ENCODE measurements around the gene DYNAP. TPM values are rescaled to one million over a fixed set of nuclear protein-coding genes. Genes with fewer than 3 reads are reported as not detected.

The DYNAP gene, protein sequence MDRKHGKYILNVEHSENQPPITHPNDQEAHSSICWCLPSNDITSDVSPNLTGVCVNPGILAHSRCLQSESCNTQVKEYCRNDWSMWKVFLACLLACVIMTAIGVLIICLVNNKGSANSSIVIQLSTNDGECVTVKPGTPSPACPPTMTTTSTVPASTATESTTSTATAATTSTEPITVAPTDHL
- total RNA-seq: not detected
- long read RNA-seq: 0 reads

DNA sequence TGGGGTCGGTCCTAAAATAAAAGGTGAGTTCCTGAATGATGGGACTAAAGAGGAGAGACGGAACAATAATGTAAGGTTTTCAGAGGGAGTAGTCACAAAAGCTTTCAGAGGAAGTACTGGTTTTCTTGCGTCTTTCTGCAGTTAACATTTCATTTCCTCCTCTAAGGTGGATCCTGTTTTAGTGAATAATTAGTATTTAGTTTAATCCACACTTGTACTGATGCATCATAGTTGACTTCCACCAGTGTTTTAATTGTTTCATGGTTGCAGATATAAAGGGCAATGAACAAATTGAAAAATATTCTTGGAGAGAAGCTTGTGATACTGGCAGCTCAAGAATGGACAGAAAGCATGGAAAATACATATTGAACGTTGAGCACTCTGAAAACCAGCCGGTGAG, at the start of gene DYNAP:
DYNAP (plus strand) TSS at position 301 of the 400 bp plus-strand sequence; CDS start at position 339, 38 bp downstream.
- ATAC-seq (no peak), DNase-seq (ENCODE audit: missing footprints) (no peak)
- intact Hi-C loops (cut with DNase I): no loop called here

DNA sequence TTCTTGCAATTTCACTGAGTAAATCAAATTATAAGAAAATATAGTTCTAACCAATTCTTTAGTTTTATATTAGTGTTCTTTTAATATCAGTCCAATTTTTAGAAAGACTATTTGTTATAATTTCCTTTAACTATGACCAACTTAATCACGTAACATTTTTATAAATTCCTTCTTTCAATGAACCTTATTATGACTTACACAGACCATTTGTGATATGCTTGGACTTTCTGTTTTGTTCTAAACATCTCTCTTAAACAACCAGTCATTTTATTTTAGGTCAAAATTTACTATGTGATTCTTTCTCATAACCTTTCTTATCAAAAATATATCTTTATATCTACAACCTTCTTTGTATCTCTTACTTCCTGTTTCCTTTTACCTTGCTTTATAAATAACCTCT, 39.5 kb upstream of the DYNAP start:
- intact Hi-C loops (cut with DNase I): no loop called here
- no peak for DNase-seq (ENCODE audit: missing footprints)
- no peak for ATAC-seq

DNA sequence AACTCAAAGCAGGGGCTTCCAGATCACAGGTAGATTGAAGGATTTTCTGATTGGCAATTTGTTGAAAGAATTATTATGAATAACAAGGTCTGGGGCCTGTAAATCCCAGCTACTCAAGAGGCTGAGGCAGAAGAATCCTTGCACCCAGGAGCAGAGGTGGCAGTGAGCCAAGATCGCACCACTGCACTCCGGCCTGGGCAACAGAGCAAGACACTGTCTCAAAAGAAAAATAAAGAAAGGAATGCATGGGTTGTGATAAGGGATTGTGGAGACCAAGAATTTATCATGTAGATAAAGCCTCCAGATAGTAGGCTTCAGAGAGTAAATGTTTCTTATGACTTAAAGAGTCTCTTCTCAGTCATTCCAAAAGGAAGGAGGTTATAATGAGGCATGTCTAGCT, 35.8 kb upstream of the DYNAP start:
- DNase-seq (ENCODE audit: missing footprints) (no peak), ATAC-seq (no peak)
- intact Hi-C loops (cut with DNase I): no loop called here

DNA sequence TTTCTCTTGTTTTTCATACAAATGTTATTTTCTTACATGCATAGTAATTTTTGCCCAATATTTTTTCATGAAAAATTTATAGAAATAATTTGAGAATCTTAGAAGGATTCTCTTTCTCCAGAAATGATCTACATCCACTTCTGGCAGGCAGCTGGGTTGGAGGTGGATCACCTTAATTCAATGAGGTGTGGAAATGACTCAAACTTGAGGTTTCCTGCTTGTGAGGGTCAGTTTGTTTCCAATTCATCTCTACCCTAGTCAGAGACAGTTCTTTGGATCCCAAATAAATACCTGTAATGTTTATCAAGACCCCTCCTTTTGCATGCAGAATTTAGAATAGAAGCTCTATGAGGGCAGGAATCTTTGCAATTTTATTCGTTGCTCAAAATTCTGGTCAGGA, 35.0 kb upstream of the DYNAP start:
- no peak for DNase-seq (ENCODE audit: missing footprints)
- no peak for ATAC-seq
- intact Hi-C loops (cut with DNase I): no loop called here

DNA sequence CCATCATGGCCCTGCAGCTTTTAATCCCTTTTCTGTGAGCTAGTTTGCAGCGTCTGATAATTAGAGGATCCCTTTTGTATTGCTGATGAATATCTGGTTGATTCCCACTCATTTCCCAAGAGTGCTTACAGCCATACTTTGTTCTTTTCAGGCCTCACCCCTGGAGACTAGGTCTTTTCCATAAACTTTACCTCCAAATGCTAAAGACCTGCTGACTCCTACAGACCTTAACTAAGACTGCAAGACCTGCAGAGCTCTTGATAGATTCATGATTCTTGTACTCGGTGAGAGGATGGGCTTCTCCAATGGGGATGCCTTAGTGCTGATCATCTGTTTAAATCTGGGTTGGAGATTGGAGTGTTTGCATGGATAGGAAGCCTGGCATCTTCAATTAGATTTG, 33.1 kb upstream of the DYNAP start:
- no peak for ATAC-seq
- intact Hi-C loops (cut with DNase I): no loop called here
- no peak for DNase-seq (ENCODE audit: missing footprints)

DNA sequence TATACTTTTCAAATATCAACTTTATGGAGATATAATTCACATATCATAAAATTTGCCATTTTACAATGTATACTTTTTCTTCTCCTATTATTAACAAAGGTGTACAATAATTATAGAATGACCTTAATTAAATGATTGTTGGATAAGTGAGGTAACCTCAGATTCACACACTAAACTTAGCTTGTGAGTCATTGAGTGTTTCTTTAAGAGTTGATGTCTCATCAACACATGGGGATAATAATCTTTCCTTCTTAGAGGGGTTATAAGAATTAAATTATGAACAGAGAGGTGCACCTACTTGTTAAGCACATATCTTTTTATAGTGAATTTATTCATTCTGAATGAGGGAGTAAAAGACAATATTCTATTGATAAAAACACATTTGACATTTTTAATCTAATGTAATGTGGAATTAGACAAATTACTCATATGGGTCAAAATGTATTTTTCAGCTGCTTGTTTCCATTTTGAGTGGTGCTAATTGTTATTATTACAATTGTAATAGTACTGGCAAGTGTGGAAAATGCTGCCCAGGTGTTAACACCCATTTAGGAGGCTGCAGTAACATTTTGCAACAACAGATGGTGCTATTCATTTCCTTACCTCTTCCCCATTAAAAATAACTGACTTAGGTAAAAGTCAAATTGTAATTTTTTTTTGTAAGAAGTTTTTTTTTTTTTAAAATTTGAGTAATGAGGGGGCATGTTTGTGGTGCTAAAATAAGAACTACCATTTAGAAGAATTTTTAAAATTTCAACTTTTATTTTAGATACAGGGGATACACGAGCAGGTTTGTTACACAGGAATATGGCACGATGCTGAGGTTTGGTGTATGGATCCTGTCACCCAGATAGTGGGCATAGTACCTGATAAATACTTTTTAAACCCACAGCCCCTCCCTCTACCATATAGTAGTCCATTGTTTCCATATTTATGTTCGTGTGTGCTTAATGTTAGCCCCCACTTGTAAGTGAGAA, 32.1 kb upstream of the DYNAP start:
- ATAC-seq: no peak
- no peak for DNase-seq (ENCODE audit: missing footprints)
- intact Hi-C loops (cut with DNase I): no loop called here

DNA sequence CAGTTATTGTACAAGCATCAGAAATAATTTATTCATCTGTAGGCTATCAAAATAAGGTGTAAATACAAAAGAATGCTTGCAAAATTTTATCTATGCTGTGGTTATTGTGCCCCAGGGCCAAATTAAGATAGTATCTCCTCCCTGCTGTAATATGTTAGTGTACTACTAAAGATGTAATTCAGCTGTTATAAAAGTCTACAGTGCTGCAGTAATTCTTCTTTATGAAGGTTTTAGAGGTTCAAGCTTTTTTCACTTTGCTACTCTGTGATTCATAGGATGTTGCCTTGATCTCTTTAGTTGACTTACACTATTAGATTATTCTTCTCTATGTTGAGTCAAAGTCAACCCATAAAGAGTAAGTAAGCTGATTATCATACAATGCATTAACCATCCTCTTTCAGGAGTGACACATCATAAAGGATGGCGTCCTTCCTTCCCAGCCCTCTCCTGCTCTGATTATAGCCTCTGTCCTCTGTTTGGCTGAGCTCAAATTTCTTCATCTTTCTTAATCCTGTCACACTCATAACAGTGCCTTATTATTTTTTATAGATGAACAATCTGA, 29.3 kb upstream of the DYNAP start:
- DNase-seq (ENCODE audit: missing footprints): no peak
- ATAC-seq: no peak
- intact Hi-C loops (cut with DNase I): loop anchor here (5.0 kb wide), 1 partner anchor 111 kb away; no protein-coding TSS in a partner anchor

DNA sequence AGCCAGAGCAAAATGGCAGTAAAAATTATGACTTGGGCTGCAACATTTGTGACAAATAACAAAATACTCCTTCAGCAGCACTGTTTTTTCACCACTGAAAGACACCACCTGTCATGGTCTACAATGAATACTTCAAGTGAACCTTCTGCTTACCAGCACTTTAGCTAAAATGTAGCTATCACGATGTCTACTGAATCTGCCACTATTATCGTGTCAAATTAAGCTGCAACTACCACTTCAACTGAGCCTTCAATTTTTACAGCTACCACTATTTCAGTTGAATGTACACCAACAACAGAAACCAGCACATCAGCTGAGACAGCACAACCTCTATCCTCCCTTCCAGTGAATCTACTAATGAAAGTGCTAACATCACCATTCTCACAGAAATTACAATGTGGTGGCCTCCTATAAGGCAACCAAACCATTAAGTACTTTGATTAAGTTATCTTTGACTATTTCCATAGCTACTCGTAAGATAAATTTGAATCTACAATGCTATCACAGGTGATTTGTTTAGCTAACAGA, 10.8 kb upstream of the DYNAP start:
- DNase-seq (ENCODE audit: missing footprints) (no peak), ATAC-seq (no peak)
- intact Hi-C loops (cut with DNase I): no loop called here

DNA sequence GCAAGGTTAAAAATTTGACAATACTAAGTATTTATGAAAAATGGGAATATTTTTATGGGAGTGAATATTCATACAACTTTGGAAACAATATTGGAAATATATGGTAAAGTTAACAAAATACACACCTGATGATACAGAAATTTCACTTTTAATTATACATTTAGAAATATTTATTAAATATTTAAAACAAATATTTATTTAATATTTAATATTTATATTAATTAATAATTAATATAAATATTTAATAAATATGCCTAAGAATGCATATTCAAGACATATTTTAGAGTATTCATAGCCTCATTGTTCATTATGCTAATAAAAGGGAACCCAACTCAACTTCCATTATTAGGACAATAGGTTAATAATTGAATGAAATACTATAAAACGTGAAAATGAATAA, 7.0 kb upstream of the DYNAP start:
- ATAC-seq (no peak), DNase-seq (ENCODE audit: missing footprints) (no peak)
- intact Hi-C loops (cut with DNase I): no loop called here

DNA sequence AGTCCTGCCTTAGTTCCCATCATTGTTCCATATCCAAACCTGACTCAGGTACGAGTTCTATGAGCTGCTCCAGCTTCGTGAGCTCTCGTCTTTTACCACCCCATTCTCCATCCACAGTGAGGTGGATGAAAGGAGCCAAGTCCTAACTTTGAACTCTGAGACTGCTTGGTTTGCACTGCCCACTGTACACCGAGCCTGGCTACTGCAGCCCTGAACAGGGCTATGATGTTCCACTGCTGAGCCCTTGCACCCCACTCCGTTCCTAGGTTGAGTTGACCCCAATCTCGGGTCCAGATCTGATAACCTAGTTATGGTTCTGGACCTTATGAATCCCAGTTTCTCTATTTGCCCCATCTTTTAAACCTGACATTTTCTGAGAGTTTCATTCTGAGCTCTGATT, 5.3 kb upstream of the DYNAP start:
- intact Hi-C loops (cut with DNase I): no loop called here
- no peak for ATAC-seq
- no peak for DNase-seq (ENCODE audit: missing footprints)

DNA sequence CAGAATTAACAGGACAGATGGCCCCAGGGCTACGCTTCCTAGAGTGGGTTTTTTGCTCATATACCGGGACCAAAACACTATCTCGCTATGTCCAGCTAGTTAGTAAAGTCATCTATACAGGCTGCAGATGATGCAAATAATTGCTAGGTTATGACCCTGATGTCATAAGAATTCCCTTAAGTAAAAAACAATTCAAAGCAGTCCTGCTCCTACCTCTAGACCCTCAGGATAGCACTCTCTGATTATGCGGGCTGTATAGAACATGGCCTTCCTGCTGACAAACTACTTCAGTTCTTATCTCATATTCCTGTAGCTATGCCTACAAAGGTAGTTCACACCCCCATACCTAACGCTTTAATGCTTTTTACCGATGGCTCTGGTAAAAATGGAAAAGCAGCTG, 13.2 kb downstream of the DYNAP start:
- no peak for DNase-seq (ENCODE audit: missing footprints)
- intact Hi-C loops (cut with DNase I): no loop called here
- ATAC-seq: no peak

DNA sequence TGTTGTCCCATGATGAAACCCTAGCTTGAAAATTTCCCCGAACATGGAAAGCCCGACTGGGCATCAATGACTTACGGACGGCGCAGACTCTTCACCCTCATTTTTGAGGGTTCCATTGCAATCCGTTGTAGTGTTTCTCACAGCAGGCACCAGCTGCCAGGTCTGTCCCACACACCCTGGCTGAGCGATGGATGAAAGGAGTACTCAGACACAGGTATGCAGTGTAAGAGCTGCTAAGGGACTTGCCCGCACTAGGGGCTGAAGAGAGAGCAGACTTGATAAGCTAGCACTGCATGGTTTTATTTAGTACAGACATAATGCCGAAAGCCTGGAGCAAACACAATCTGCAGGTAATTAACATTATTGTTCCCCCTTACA, 15.8 kb downstream of the DYNAP start:
- DNase-seq (ENCODE audit: missing footprints) (no peak), ATAC-seq (no peak)
- intact Hi-C loops (cut with DNase I): no loop called here

DNA sequence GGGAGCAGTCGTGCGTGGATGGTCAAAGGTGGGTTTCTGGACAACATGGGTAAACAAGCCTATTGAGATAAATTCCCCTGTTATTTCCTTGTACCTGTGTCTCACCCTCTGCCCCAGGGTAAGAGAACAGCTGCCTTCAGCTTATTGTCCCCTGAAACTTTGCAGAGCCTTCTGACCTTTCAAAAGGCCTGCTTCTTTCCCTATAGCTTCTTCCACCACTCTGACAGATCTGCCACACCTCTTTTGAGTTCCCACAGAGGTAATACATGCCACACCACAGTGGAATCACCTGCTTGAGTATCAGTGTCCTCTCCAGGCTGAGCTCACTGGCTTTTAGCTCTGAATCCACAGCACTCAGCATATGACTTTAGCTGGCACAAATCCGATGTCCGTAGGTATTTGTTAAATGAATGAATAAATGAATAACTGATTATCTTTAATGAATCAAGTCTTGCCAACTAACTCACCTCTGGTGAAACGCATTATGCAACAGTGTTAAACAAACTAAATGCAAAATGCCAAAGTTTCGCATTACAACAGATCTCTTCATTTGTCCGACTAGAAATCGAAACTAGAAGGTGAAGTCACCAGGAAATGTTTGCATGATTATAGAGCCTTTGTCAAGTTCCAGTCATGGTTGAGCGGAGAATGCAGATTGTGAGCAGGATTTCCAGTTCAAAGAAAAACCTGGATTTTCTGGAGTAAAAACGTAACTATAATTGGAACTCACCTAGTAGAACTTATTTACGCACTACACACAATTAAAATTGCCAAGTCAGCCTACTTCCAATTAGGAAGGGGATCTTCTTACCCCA, 16.4 kb downstream of the DYNAP start:
- DNase-seq (ENCODE audit: missing footprints) (no peak), ATAC-seq (no peak)
- intact Hi-C loops (cut with DNase I): no loop called here

DNA sequence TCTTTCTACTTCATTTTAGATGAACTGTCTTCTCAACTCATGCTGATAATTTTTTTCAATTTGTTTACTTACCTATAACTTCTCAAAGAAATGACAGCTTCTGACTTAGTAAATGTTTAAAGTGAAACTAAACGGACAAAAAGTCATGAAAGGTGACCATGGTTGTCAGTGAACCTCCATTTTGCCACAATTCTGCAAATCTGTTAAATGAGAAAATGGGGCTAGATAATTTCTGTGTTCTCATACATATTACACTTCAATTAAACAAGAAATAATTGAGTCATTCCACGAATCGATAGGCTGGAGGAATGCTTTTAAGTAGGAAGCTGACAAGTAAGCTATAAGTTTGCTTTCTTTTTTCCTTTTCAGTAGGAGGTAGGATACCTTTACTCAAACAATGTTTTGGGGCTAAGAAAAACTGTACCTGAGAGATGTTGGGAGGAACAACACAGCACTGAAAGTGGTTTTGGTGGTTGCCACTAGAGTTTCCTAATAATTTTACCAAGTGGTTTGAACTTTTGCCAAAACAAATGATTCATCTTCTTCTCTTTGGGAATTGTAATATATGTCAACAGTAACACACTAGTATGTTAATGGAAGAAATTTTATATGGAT, 17.1 kb downstream of the DYNAP start:
- ATAC-seq (no peak), DNase-seq (ENCODE audit: missing footprints) (no peak)
- intact Hi-C loops (cut with DNase I): no loop called here

DNA sequence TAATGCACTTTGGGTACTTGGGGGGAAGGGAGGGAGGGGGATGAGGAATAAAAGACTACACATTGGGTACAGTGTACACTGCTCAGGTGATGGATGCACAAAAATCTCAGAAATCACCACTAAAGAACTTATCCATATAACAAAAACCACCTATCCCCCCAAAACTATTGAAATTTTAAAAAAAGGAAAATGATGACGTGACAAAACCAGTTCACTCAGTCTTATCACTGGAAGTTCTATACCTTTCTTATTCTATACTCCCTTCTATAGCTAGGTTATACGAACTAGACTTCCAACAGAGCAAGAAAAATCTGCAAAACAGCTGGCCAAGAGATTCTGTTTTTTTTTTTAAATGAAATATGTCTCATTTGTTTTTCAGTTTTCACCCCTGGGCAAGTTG, 20.8 kb downstream of the DYNAP start:
- intact Hi-C loops (cut with DNase I): no loop called here
- DNase-seq (ENCODE audit: missing footprints) (no peak), ATAC-seq (no peak)

DNA sequence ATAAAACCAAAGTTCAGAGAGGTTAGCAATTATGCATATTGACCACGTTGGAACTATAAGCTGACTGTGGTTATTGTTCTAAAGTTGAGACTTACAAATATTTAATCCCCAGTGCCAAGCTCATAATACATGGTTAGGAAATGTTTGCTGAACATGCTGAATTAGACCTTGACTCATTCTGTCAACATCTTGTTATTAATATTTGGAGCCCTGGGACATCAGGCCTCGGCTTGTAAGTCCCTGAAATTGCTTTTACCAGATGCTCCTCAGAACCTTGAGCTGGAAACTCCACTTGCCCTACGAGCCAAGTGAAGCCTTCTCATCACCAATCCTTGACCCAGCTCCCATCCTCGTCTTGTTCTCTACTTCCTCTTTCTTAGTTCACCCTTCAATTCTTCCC, 21.2 kb downstream of the DYNAP start:
- no peak for DNase-seq (ENCODE audit: missing footprints)
- ATAC-seq: no peak
- intact Hi-C loops (cut with DNase I): no loop called here

DNA sequence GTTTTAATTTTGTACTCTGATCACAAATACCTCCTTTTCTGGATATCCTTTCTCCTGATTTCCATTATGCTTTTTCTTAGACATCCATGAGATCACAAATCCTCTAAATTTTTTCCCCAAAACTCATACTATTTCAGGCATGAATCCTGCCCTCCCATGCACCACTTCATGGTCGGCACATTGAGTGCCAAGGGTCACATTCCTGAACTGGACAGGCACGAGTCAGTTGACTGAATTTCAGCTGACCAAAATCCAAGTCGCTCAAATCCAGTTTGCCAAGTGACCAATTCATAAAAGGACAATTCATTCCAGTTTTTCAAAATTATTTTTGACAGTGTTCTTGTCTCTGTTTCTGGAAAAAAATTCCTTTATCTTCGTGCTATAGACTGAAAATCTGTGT, 22.1 kb downstream of the DYNAP start:
- intact Hi-C loops (cut with DNase I): no loop called here
- ATAC-seq (no peak), DNase-seq (ENCODE audit: missing footprints) (no peak)

DNA sequence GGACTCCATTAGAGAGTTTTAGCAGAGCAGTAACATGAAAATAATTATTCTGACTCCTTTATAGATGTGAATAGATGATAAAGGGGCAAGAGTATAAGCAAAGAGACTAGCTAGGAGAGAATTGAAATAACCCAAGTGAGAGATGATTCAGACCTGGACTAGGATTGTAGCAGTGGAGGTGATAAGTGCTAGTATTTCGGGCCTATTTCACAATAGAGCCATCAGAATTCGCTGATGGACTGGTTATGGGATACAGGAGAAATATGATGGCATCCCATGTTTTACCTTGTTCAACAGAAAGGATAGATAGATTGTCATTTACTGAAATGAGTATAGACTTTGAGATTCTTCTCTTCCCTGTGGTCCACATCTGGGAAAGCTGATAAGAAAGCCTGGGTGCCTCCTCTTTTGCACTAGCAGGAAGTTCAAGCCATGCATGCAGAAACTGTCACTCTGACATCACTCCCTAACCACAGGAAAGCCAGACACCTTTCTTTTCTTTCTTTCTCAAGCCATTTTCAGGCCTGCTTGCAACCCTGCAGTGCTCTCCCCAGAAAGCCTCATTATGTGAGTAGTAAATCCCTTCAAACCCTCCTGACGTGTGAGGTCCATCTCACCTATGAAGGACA, 25.3 kb downstream of the DYNAP start:
- no peak for DNase-seq (ENCODE audit: missing footprints)
- ATAC-seq: no peak
- intact Hi-C loops (cut with DNase I): no loop called here
